Jurkat, Clone E6-1 (cell line): ENCODE measurements around the gene MAP3K4.

Experiments used
- DNase-seq: peaks from one replicate; pipeline ENCODE4 v3.0.0-alpha.2; 2011; ENCODE audit warnings: low read depth, low spot score
- H3K4me3 ChIP-seq: 2 replicates; pipeline ENCODE4 v1.5.1; 2011; ENCODE audit warnings: mild to moderate bottlenecking, low read length, control low read depth, moderate library complexity

MAP3K4 gene

DNA sequence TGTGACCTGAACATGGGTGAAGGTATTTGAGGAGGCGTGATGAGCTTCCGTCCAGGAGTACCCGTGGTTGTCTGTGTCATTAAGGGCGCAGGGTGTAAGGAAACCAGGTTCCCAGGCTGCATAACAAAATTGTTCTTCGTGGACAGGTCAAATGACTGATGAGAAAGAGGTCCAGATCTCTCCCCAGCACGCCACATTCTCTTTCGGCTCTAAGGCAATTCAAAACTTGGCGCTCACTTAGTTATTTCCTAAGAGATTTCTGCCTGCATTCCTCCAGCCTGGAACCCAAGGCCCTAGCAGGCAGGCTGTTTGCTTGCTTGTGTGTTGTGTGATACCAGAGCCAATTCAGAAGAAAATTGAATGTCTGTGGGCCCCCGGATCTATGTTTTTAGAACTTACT, 142.4 kb downstream of the MAP3K4 start:
- no peak for DNase-seq
- no peak overlapping the region for H3K4me3 ChIP-seq

DNA sequence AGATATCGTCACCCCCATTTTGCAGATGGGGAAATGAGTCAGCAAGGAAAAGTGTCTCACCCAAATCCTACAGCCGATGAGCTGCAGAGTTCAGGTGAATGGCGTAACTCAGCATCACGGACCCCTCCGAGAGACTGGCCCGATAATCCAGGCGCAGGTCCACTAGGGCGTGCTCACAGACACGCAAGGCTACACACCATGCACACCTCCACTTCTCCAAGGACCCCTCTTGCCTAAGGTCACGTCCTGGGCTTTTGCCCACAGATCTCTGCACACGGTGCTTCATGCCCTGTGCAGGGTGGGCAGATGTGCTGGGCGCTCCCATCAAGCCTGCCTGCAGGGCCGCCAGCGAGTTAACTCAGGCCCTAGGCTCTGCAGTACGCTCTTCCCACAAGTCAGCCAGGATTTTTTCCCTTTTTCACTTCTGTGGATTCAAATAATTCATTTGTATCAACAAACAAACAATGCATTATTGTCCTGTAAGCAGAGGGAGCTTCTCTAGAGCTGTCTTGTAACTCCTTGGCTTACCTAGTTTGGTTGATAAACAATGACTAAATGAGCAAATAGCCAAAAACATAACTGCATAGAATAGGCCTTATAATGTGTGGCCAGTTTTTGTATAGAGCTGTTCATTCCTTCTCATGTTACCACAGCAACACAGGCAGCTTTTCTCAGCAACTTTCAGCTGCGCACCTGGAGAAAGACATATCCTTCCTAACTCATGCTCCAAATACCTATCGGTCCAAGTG, 143.2 kb downstream of the MAP3K4 start:
- H3K4me3 ChIP-seq = no peak overlapping the region
- DNase-seq = no peak

DNA sequence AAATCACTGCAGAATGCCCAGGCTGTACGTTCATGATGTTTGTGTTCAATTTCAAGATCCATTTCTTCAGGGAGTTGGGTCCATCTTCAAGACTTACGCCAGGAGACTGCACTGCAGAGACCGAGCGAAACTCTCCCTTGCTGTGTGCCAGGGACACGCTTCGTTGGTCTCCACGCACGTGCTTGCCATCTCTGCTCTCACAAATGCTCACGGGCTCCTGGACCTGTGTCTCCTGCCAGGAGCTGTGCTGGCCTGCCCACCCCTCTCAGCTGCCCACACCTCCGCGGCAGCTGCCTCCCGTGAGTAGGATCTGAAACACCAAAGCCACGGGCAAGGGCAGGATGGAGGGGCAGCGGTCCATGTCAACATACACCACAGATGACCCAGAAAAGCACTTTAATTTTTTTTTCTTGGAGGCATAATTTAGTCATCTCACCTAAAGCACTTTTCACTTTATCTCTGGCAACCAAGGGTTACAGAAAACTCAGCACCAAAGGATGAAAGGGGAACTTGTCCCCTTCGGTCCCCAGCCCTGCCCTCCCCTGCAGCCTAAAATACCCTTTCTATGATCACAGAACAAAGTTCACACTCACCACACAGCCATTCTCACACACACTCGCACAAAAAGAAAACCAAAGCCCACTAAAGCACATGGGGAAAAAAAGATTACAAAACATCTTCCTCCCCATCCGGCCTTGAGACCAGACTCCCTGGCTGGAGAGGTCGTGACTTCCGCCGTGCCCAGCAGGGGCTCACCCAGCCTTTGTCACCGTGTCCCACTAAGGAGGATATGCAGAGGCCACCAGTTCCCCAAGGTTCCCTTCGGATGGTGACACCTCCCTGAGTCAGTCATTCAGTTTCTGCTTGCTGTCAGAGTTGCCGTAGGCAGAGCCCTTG, 144.4 kb downstream of the MAP3K4 start:
- H3K4me3 ChIP-seq = no peak overlapping the region
- DNase-seq = no peak

DNA sequence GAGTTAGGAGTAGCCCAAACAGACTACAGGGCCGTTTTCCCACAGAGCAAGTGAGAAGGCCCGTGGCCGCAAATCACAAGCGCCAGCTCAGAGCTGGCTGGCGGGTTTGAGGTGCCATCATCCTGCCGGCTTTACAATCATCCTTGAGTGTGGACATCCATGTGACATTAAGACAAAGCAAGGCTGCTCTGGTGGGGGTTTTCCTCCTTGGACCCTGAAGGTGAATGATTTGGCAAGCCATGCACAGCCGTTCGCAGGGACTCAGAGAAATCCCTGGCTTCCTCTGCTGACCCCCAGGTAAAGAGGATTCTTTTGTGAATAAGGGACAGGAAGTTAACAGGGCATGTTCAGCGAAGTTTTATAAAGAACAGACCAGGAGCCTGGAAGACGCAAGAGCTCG, 145.1 kb downstream of the MAP3K4 start:
- DNase-seq = no peak
- no peak overlapping the region for H3K4me3 ChIP-seq

DNA sequence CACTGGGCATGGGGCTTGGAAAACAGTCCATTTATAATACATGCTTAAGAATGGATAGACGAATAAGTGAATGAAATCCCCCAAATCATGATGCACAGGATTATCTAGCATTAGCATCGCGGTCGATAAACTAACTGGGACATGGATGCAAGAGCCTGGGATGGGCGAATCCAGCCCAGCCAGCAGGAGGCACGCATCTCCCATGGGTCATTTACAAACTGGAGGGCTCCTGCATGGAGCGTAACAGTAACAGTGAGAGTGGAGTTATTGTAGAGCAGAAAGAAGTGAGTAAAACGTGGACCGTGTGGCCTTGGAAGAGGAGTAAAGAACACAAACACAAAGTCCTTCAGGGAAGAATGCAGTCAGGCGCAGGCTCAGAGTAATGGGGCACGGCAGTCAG, 145.8 kb downstream of the MAP3K4 start:
- DNase-seq = no peak
- no peak overlapping the region for H3K4me3 ChIP-seq

DNA sequence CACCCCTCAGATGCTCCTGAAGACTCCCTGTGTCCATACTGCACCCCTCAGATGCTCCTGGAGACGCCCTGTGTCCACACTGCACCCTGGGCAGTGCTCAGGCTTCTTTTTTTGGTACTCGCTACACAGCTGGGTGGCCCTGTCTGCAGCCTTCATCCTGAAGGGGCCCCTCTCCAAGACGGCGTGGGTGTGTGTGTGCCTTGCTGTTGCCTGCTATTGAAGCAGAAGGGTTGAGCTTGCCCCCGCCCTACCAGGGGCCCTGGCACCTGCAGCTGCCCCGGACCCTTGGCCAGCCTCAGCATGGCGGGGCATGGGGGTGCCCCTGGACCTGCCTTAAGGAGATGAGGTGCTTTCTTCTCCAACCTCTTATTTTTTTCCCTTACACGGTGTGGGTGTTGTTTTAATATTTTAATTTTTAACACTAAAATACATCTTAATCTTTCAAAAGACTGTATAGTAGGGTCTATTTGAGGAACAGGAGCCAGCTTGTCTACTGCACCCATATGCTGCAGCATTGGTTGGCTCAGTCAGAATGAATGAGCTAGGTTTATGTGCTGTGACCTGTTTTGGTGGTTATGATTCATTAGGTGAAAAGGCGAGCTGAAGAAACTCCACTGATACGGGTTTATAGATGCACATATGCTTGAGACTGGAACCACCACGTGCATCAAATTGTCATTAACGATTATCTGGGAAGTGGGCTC, 146.4 kb downstream of the MAP3K4 start:
- no peak overlapping the region for H3K4me3 ChIP-seq
- DNase-seq = no peak

DNA sequence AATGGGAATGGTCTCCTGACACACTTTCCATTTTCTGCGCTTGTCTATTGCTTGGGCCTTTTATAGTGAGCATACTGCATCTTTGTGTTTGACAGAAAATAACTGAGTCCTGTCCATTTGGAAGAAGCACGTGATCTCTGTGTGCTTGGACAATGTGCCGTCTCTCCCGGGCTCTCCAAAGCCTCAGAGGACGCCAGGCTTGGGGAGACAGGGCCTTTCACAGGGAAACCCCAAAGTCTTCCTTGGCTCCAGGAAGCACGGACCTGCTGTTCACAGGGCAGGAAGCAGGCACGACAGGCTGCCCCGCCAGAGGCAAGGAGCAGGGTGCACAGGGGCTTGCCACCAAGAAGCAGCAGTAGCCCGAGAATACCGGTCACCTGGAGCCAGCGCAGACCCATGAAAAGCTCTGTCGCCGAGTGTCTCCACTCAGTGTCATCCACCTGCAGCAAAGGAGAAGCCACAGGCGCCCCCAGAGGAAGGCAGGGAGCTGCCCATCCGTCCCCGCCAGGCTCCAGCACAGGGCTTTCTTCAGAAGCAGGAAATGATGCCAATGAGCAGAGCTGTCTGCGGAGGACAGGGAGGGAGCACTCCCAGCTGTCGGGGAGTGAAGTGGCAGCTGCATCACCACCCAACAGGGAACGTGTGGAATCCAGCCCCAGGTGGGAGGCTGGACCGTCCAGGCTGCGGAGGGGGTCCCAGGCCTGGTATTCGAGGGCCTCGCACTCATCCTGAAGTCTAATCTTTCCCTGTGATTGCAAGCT, 147.2 kb downstream of the MAP3K4 start:
- no peak overlapping the region for H3K4me3 ChIP-seq
- DNase-seq = no peak

DNA sequence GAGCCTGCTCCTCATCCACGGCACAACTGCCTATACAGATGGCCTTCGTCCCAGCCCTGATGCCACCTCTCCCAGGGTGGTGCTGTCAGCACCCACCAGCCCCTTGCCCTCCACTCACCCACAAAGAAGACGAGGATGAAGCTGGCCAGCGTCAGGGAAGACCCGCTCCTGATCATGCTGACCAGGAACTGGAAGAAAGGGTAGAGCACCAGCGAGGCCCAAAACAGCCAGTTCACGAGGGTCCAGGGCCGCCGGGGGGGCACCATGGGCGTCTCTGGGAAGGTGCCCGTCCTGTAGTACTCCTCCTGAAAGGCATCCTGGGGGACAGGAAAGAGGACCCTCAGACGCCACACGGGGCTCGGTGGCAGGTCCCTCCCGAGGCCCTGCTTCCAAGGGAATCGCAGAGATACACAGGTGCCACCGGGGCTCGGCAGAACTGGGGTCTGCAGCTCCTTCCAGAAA, 147.8 kb downstream of the MAP3K4 start:
- DNase-seq = no peak
- no peak overlapping the region for H3K4me3 ChIP-seq

DNA sequence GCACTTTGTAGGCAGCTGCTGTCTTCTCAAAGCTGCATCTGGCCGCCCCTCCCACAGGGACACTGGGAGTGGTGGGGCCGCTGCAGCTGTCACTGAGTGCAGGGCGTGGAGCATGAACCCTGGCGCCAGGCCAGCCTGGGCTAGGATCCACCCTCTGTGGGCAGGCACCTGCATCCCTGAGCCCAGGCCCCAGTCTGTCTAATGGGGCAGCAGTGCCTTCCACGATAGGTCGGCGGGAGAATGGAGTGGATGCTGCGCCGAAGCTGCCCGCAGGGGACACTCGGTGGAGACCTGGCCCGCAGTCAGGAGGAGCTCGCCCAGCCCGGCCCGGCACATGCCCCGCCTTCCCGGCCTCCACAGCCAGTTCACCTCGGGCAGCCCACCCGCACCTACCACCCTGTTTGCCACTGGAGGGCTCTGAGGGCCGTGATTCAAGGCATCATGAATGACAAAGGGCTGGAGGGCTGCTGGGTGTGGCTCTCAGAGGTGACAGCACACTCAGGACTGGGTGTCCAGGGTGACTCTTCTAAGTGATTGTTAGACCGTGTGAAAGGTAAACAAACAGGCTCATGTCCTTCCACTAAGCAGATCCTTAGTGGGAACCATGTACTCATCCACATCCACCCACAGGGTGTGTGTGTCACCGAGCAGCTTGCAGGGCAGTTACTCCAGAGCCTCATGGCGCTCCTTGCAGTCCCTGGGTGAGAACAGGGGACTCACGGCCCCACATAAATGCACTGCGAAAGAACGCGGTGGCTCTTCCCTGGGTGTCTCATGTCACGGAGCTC, 148.4 kb downstream of the MAP3K4 start:
- no peak overlapping the region for H3K4me3 ChIP-seq
- DNase-seq = no peak

DNA sequence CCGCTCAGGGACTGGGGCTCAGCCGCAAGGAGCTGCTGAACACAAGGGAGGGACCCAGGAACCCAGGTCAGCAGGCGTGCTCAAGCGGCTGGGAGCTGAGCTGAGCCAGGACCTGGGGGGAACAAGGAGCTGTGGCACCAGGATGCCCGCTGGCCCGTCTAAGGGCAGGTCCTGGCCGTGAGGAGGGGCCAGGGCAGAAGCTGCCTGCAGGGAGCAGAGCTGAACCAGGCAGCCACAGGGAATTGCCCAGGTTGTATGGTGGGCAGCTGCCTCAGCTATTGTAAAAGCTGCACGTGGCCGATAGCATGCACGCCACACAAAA, 148.9 kb downstream of the MAP3K4 start:
- no peak overlapping the region for H3K4me3 ChIP-seq
- DNase-seq = no peak

DNA sequence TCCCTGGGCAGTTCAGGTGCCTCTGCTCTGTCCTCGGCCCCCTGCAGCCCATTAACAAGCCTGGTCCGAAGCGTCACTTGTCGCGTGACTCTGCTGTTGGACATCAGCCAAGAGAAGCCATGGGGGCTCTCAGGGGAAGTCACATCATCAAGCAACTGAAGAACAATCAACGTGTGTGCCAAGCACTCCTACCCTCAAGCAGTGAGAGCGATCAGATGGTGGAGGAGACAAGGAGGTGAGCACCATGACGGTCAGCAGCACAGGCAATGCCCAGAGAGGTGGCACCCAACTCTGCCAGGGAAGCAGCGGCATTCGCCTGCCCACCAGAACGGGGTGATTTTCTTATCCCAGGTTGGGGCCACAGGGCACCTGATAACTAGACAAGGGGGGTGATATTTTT, 149.6 kb downstream of the MAP3K4 start:
- DNase-seq = no peak
- no peak overlapping the region for H3K4me3 ChIP-seq

DNA sequence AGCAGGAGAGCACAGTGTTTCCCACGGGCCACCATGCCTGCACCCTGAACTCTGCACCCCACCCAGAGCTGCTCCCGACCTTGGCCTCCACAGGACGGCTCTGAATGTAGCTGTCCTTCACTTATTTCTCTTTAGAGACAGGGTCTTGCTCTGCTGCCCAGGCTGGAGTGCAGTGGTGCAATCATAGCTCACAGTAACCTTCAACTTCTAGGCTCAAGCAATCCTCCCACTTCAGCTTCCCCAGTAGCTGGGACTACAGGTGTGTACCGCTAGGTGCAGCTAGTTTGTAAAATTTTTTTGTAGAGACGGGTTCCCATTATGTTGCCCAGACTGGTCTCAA, 151.4 kb downstream of the MAP3K4 start:
- H3K4me3 ChIP-seq = no peak overlapping the region
- no peak for DNase-seq

DNA sequence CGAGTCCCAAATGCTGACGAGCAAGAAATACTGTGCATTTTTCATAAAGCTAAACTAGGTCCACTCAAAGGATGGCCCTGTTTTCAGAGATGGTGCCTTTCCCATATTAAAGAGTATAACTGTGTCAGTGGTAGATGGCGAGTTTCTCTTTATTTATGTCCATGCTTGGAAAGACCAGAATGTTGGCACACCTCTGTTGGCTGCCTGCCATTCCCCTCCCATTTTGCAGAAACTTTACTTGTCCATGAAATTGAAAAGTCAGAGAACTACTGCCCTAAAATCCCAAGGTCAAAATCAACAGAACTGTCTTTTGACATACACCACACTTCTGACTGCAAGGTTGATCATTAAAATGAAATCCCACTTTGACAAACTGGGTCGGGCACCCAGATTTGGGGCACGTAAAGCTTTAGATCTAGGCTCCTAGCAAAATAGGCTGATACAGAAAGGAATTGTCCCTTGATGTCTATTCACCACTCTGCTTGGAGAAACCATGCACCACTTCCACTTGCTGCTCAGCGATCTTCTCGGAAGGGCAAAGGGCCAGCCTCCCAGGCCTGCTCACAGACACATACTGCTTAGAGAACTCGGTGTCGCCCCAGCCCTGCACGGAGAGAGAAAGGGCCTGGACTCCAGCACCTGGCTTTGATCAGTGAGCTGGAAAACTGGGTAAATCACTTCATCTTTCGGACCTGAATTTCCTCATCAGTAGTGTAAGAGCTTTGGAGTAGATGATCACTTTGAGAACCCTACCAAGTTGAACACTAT, 152.3 kb downstream of the MAP3K4 start:
- no peak for DNase-seq

DNA sequence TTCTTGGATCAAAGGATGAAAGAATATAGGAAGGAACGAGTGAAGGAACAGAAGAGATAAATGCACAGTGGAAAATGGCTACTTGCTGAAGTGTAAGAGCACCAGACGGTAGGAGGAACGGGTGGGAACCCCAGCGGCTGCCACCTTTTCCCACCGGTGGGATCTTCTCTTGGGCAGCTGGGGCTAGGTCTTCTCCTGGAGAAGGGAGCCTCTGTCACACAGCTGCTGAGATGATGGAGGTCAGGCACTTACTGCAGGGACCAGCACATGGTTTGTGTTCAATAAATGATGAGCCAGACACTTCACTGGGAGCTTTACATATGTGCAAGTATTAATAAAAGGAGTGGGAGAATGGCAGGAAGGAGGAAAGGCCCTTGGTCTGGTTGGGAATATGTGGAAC, 158.6 kb downstream of the MAP3K4 start:
- no peak for DNase-seq
- no peak overlapping the region for H3K4me3 ChIP-seq

More for the DNA sequence above, 152.3 kb downstream of the MAP3K4 start:
- H3K4me3 ChIP-seq = no peak overlapping the region

DNA sequence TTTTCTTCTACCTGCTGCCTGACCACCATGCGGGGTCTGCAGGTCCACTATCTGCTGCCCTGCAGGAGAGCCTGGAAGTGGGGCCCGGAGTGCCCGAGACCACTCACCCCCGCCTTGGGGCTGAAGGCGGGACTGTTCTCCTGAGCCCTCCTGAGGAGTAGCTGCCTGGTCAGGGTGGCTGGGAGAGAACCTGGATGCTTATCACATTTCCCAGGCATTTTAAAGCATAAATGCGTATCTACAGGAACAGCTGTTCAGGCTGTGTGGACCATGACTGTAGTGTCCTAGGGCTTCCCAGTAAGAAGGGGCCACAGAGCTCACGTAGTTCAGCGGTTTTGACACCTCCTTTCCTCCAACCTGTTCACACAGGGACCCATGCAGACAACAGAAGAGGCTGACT, 159.0 kb downstream of the MAP3K4 start:
- H3K4me3 ChIP-seq = no peak overlapping the region
- DNase-seq = no peak

DNA sequence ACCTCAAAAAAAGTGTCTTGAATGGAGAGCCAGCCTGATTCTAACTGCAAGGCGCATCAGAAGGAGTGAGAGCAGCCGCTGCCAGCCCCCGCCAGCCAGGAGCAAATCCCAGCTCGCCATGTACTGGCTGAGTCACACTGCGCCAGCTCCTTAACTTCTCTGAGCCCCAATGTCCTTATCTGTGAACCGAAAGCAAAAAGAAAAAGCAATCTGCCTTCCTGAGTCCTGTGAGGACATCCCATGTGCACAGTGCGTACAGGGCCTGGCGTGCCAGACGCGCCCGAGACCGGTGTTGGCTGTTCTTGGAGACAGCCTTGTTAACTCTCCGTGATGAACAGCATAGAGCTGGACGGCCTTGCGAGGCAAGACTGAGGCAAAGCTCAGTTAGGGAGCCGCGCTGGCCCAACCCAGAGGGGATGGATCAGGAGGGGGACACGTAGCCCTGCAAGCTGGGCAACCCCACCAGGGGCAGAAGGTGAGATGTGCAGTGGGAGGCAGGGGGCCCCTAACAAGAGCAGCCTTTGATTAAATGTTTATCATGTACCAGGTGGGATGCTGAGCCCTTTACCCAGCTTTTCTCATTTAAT, 159.6 kb downstream of the MAP3K4 start:
- no peak overlapping the region for H3K4me3 ChIP-seq
- DNase-seq = no peak

DNA sequence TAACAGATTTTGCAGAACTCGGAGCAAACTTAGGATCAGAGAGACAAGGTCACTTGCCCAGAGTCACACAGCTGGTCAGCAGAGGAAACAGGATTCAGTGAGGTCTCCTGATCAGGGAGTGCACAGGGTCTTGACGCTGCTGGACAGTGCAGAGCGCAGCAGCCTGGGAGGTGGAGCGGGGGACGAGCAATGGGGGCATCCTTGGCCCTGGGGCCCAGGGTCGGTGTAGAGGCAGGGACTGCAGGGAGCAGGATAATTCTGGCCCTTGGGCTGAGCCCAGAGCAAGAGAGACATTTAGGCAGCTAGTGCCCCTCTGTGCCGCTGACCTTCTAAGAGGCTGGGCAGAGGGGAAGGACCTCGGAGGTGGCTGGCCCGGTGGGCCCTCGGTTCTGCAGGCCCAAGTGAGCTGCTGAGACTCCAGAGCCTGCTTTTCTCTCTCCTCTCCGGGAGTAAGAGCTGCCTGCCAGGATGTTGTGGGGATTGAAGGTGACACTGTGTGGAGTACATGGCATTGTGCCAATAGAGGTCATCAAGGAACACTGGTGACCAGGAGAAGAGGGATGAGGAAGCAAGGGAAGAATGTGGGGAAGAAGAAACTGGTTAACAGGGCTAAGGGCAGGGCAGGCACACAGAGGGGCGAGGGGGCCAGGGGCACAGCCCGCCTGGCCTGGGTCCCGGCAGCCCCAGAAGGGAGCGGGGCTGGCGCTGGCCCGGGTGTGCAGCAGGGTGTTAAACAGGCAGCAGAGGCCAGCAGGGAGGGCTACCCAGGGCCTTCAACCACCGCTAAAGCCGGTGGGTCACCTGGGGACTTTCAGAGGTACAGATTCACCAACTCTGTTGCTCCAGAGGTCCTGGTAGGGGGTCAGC, 160.3 kb downstream of the MAP3K4 start:
- DNase-seq = no peak
- H3K4me3 ChIP-seq = no peak overlapping the region
